ENCODE results near the gene TRIP13. TPM values are rescaled to one million over a fixed set of nuclear protein-coding genes. Genes with fewer than 3 reads are reported as not detected.

TRIP13 gene
- total RNA-seq, 1 donor = 4.0 TPM

GRCh38 chr5:860506-861150 lies 32.1 kb upstream of the TRIP13 start:
- TF ChIP-seq CTCF (IDR thresholded peaks at IDR 0.05; ENCODE audit: extremely low read depth, low read depth, low read length) = no peak
- no peaks in the 10 kb centered on the region for H3K27me3 ChIP-seq (ENCODE audit: insufficient read depth, low read length)
- no peaks in the 10 kb centered on the region for H3K9me3 ChIP-seq (ENCODE audit: low read depth, low read length)
- peaks cover 25% of the 10 kb centered on the region for H3K36me3 ChIP-seq (ENCODE audit: insufficient read depth, low read length)
- peak; percentile 56 for DNase-seq (ENCODE audit: insufficient read length, low spot score, missing footprints)
- no peaks in the 10 kb centered on the region for H3K79me2 ChIP-seq (ENCODE audit: insufficient read depth, low read length)
- no peak overlapping the region for H3K27ac ChIP-seq (ENCODE audit: low read depth, low read length)
- peaks cover 10% of the 10 kb centered on the region for H4K20me1 ChIP-seq (ENCODE audit: insufficient read depth, low read length)
- H3K4me2 ChIP-seq (ENCODE audit: insufficient read depth, low read length) = no peak overlapping the region
- no peak overlapping the region for H2AFZ ChIP-seq (ENCODE audit: low read length)
- H3K4me3 ChIP-seq (ENCODE audit: insufficient read depth, low read length) = no peak overlapping the region
- H3K4me1 ChIP-seq (ENCODE audit: insufficient read depth, low read length) = no peaks in the 10 kb centered on the region

- H3K4me1 ChIP-seq (ENCODE audit: insufficient read depth, low read length) = no peaks in the 10 kb centered on the region
- no peak overlapping the region for H3K27ac ChIP-seq (ENCODE audit: low read depth, low read length)
- no peaks in the 10 kb centered on the region for H3K79me2 ChIP-seq (ENCODE audit: insufficient read depth, low read length)
- no peaks in the 10 kb centered on the region for H3K9me3 ChIP-seq (ENCODE audit: low read depth, low read length)
- no peak for DNase-seq (ENCODE audit: insufficient read length, low spot score, missing footprints)
- no peak overlapping the region for H2AFZ ChIP-seq (ENCODE audit: low read length)
- H3K36me3 ChIP-seq (ENCODE audit: insufficient read depth, low read length) = peaks cover 27% of the 10 kb centered on the region
- no peak overlapping the region for H3K4me2 ChIP-seq (ENCODE audit: insufficient read depth, low read length)
- H4K20me1 ChIP-seq (ENCODE audit: insufficient read depth, low read length) = peaks cover 12% of the 10 kb centered on the region
- no peak for TF ChIP-seq CTCF (IDR thresholded peaks at IDR 0.05; ENCODE audit: extremely low read depth, low read depth, low read length)
- no peak overlapping the region for H3K4me3 ChIP-seq (ENCODE audit: insufficient read depth, low read length)
- no peaks in the 10 kb centered on the region for H3K27me3 ChIP-seq (ENCODE audit: insufficient read depth, low read length)
Observed at GRCh38 chr5:861442-862366, 31.0 kb upstream of the TRIP13 start.

GRCh38 chr5:862367-863243 lies 30.1 kb upstream of the TRIP13 start:
- Histone ChIP-seq H3K4me3 (ENCODE audit: insufficient read depth, low read length) (no peak overlapping the region), H3K4me1 (ENCODE audit: insufficient read depth, low read length) (no peaks in the 10 kb centered on the region), H4K20me1 (ENCODE audit: insufficient read depth, low read length) (peaks cover 12% of the 10 kb centered on the region), H3K36me3 (ENCODE audit: insufficient read depth, low read length) (peaks cover 27% of the 10 kb centered on the region), H2AFZ (ENCODE audit: low read length) (no peak overlapping the region), H3K79me2 (ENCODE audit: insufficient read depth, low read length) (no peaks in the 10 kb centered on the region), H3K4me2 (ENCODE audit: insufficient read depth, low read length) (no peak overlapping the region), H3K9me3 (ENCODE audit: low read depth, low read length) (no peaks in the 10 kb centered on the region), H3K27me3 (ENCODE audit: insufficient read depth, low read length) (no peaks in the 10 kb centered on the region), H3K27ac (ENCODE audit: low read depth, low read length) (no peak overlapping the region)
- TF ChIP-seq CTCF (IDR thresholded peaks at IDR 0.05; ENCODE audit: extremely low read depth, low read depth, low read length) = no peak
- no peak for DNase-seq (ENCODE audit: insufficient read length, low spot score, missing footprints)

All from osteoblast (primary cell).